HCT116 (cell line): ENCODE data around the gene ERLEC1. TPM values are rescaled to one million over a fixed set of nuclear protein-coding genes. Genes with fewer than 3 reads are reported as not detected.
"Not testable (repeated sequence)": the region's sequence is repeated elsewhere in the genome, so short reads cannot be mapped to it uniquely, and the experiment has no call there.

Experiments
- ATAC-seq: fragments of 200-7000 bp; cut with Tn5 transposase; 2 replicates; pipeline ENCODE4 v1.9.1; 2020; ENCODE audit warnings: mild to moderate bottlenecking, moderate library complexity
- BruUV-seq: library from RNA; stranded (reverse); fragments of 400-500 nt; replicated peaks from 2 replicates; lab custom pipeline; 2021; lab: Mats Ljungman, UMichigan
- CTCF ChIA-PET: fragments of 300-600 bp; sonication (Branson Sonifier 250); formaldehyde crosslinking; loops from one replicate; lab custom pipeline; 2021; ENCODE audit warnings: antibody characterized with exemption; lab: Charles Lee
- POLR2A ChIA-PET: fragments of 300-600, 350-600 bp; sonication (Branson Sonifier 250); formaldehyde crosslinking; loops from one replicate; lab custom pipeline; 2021; ENCODE audit warnings: antibody characterized with exemption; lab: Charles Lee
- RAD21 ChIA-PET, 2 experiments: fragments of 300-600 bp; sonication (Branson Sonifier 250); formaldehyde crosslinking; loops; one replicate each; lab custom pipeline; 2023; ENCODE audit warnings: low total read pairs in 2 of 2; ENCODE audit not compliant: uncharacterized antibody in 2 of 2, unreplicated experiment in 2 of 2, low non-redundant PET in 1 of 2; lab: Charles Lee
- DNase-seq: peaks from one replicate; pipeline ENCODE4 v3.0.0-alpha.2; 2010; ENCODE audit warnings: low read depth, low spot score
- H2AFZ ChIP-seq: fragments of 200-600 bp; shearing (Covaris generic), sonication (generic); 2 replicates; pipeline ENCODE4 v1.6.1; 2017; ENCODE audit warnings: low read depth, mixed run types, mixed read lengths, antibody characterized with exemption, low read length; ENCODE audit not compliant: poor library complexity, severe bottlenecking
- H3K27ac ChIP-seq: 2 replicates; pipeline ENCODE4 v1.5.1; 2012; ENCODE audit warnings: low read depth, low read length
- H3K27me3 ChIP-seq: fragments of 200-600 bp; sonication (generic); 2 replicates; pipeline ENCODE4 v1.6.1; 2016; ENCODE audit warnings: mixed run types, low read length, mixed read lengths; ENCODE audit not compliant: insufficient read depth
- H3K36me3 ChIP-seq, 2 experiments: fragments of 200-500 bp in 1 of 2; fragments of 200-600 bp in 1 of 2; sonication (Bioruptor generic) in 1 of 2; sonication (generic) in 1 of 2; 2 replicates each; pipeline versions ENCODE4 v1.5.1 to v1.6.1; 2014 to 2016; ENCODE audit warnings: low read length in 2 of 2, inconsistent platforms in 1 of 2, mixed read lengths in 1 of 2, mixed run types in 1 of 2; ENCODE audit not compliant: insufficient read depth in 2 of 2, control insufficient read depth in 1 of 2
- H3K4me1 ChIP-seq, 2 experiments: fragments of 200-600 bp in 1 of 2; sonication (generic) in 1 of 2; 2 replicates each; pipeline versions ENCODE4 v1.5.1 to v1.6.1; 2012 to 2017; ENCODE audit warnings: low read length in 2 of 2, inconsistent platforms in 1 of 2, mild to moderate bottlenecking in 1 of 2, mixed read lengths in 1 of 2, mixed run types in 1 of 2, moderate library complexity in 1 of 2; ENCODE audit not compliant: insufficient read depth in 2 of 2, control insufficient read depth in 1 of 2
- H3K4me2 ChIP-seq: fragments of 200-600 bp; sonication (generic); 2 replicates; pipeline ENCODE4 v1.6.1; 2017; ENCODE audit warnings: mixed run types, low read length, mixed read lengths
- H3K4me3 ChIP-seq, 2 experiments: fragments of 200-600 bp in 1 of 2; sonication (generic) in 1 of 2; replicated peaks in 1 of 2; 2 replicates each; pipeline ENCODE4 v1.5.1; 2011 to 2016; ENCODE audit warnings: low read length in 2 of 2, control low read depth in 1 of 2, low read depth in 1 of 2, mild to moderate bottlenecking in 1 of 2, mixed read lengths in 1 of 2, mixed run types in 1 of 2
- H3K79me2 ChIP-seq: fragments of 200-600 bp; sonication (generic); 2 replicates; pipeline ENCODE4 v1.6.1; 2017; ENCODE audit warnings: mild to moderate bottlenecking, mixed run types, low read length, moderate library complexity, mixed read lengths; ENCODE audit not compliant: insufficient read depth
- H3K9ac ChIP-seq: fragments of 200-600 bp; sonication (generic); 2 replicates; pipeline ENCODE4 v1.6.1; 2016; ENCODE audit warnings: low read length, mixed read lengths
- H3K9me2 ChIP-seq: fragments of 200-600 bp; sonication (generic), shearing (Covaris generic); 2 replicates; pipeline ENCODE4 v1.6.1; 2017; ENCODE audit warnings: mixed run types, mild to moderate bottlenecking, moderate library complexity; ENCODE audit not compliant: insufficient read depth
- H3K9me3 ChIP-seq, 2 experiments: fragments of 200-500 bp in 1 of 2; fragments of 200-600 bp in 1 of 2; sonication (Bioruptor generic) in 1 of 2; sonication (generic) in 1 of 2; 2 replicates each; pipeline ENCODE4 v1.6.1; 2014 to 2017; ENCODE audit warnings: low read length in 2 of 2, mixed read lengths in 2 of 2, inconsistent platforms in 1 of 2, low read depth in 1 of 2, mild to moderate bottlenecking in 1 of 2, mixed run types in 1 of 2, moderate library complexity in 1 of 2; ENCODE audit not compliant: control insufficient read depth in 1 of 2, insufficient read depth in 1 of 2
- H4K20me1 ChIP-seq: fragments of 200-600 bp; sonication (generic), shearing (Covaris generic); 2 replicates; pipeline ENCODE4 v1.6.1; 2017; ENCODE audit warnings: mixed run types, mild to moderate bottlenecking, moderate library complexity; ENCODE audit not compliant: insufficient read depth
- CBX3 ChIP-seq: IDR thresholded peaks from 2 replicates; pipeline ENCODE4 v1.6.1; 2012; ENCODE audit warnings: low read depth
- FOSL1 ChIP-seq: IDR thresholded peaks from 2 replicates; pipeline ENCODE4 v1.6.1; 2012; ENCODE audit warnings: low read depth
- RAD21 ChIP-seq: IDR thresholded peaks from 2 replicates; pipeline ENCODE4 v1.6.1; 2012; ENCODE audit warnings: low read depth, mild to moderate bottlenecking
- ZFX ChIP-seq: fragments of 450-650 bp; IDR thresholded peaks from 2 replicates; pipeline ENCODE4 v1.6.1; 2017
- intact Hi-C: fragments of 100-400 bp; cut with micrococcal nuclease; formaldehyde crosslinking; loops from 2 replicates; pipeline ENCODE4 v1.10.0; 2022
- total RNA-seq: library from RNA; stranded (reverse); gene quantifications from one replicate; pipeline ENCODE4 v1.2.1, GENCODE V29; 2021; ENCODE audit not compliant: unreplicated experiment
- TF ChIP-seq, protein P1 (sequence below): IDR thresholded peaks from 2 replicates; pipeline ENCODE4 v1.6.1; 2012
- TF ChIP-seq, protein P2 (sequence below), 3 experiments: fragments of 200-600 bp in 1 of 3; sonication (generic) in 1 of 3; IDR thresholded peaks in 2 of 3; conservative IDR thresholded peaks in 1 of 3; 2 replicates each; pipeline ENCODE4 v1.5.1; 2012 to 2017; ENCODE audit warnings: low read depth in 2 of 3, low read length in 2 of 3, antibody characterized with exemption in 1 of 3, borderline replicate concordance in 1 of 3, control low read depth in 1 of 3, mild to moderate bottlenecking in 1 of 3, mixed read lengths in 1 of 3, mixed run types in 1 of 3, moderate library complexity in 1 of 3; ENCODE audit not compliant: insufficient read depth in 1 of 3

ERLEC1 gene
- total RNA-seq, 1 experiment from 2014 or later = 26.9 TPM

DNA sequence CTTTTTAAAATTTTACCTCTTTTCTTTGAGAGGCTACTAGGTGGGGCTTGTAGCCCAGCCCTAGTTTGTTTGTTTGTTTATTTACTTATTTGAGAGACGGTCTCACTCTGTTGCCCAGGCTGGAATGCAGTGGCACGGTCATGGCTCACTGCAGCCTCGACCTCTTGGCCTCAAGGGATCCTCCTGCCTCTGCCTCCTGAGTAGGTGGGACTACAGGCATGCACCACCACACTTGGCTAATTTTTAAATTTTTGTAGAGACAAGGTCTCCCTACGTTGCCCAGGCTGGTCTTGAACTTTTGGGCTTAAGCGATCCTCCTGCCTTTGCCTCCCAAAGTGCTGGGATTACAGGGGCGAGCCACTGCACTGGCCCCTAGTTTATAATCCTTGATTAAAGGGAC, 35.0 kb downstream of the ERLEC1 start:
- TF ChIP-seq ZFX (no peak), CBX3 (no peak), FOSL1 (no peak)
- TF ChIP-seq, protein P1, sequence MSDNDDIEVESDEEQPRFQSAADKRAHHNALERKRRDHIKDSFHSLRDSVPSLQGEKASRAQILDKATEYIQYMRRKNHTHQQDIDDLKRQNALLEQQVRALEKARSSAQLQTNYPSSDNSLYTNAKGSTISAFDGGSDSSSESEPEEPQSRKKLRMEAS = no peak
- TF ChIP-seq, protein P2, sequence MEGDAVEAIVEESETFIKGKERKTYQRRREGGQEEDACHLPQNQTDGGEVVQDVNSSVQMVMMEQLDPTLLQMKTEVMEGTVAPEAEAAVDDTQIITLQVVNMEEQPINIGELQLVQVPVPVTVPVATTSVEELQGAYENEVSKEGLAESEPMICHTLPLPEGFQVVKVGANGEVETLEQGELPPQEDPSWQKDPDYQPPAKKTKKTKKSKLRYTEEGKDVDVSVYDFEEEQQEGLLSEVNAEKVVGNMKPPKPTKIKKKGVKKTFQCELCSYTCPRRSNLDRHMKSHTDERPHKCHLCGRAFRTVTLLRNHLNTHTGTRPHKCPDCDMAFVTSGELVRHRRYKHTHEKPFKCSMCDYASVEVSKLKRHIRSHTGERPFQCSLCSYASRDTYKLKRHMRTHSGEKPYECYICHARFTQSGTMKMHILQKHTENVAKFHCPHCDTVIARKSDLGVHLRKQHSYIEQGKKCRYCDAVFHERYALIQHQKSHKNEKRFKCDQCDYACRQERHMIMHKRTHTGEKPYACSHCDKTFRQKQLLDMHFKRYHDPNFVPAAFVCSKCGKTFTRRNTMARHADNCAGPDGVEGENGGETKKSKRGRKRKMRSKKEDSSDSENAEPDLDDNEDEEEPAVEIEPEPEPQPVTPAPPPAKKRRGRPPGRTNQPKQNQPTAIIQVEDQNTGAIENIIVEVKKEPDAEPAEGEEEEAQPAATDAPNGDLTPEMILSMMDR (IDR thresholded peaks at IDR 0.05 in 2 of 3, conservative IDR thresholded peaks at IDR 0.05 in 1 of 3; ENCODE audit: borderline replicate concordance in 1 of 3, insufficient read depth in 1 of 3, low read depth in 2 of 3, low read length in 2 of 3) = no peak
- TF ChIP-seq, all 23 proteins: peak for 0
- no peak overlapping the region for H3K4me3 ChIP-seq
- DNase-seq (no peak), ATAC-seq (no peak)
- no peaks in the 10 kb centered on the region for H3K9me3 ChIP-seq
- POLR2A ChIA-PET = no interaction called here
- no TSS peak for BruUV-seq
- no peaks in the 10 kb centered on the region; a peak in 1 of 4 replicates for H3K36me3 ChIP-seq
- RAD21 ChIA-PET = no interaction called here
- H3K27ac ChIP-seq = no peak overlapping the region
- no peaks in the 10 kb centered on the region for H3K9me2 ChIP-seq
- CTCF ChIA-PET = no interaction called here
- H3K4me2 ChIP-seq = no peak overlapping the region
- no peaks in the 10 kb centered on the region for H3K79me2 ChIP-seq
- H2AFZ ChIP-seq = no peak overlapping the region
- no peak overlapping the region for H3K9ac ChIP-seq
- no peaks in the 10 kb centered on the region for H3K4me1 ChIP-seq
- no peaks in the 10 kb centered on the region for H4K20me1 ChIP-seq
- intact Hi-C loops = no loop called here
- H3K27me3 ChIP-seq = no peaks in the 10 kb centered on the region

DNA sequence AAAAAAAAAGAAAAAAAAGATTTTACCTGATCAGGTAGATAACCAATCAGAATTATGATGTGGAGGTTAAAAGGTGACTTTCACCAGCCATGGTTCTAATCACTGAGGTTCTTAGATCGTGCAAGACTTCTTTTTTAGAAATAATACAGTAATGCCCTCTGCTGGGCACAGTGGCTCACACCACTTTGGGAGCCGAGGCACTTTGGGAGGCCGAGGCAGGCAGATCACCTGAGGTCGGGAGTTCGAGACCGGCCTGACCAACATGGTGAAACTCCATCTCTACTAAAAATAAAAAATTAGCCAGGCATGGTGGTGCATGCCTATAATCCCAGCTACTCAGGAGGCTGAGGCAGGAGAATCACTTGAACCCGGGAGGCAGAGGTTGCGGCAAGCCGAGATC, 36.8 kb downstream of the ERLEC1 start:
- BruUV-seq, H3K4me1 ChIP-seq, H2AFZ ChIP-seq, H3K4me3 ChIP-seq, H4K20me1 ChIP-seq: not testable (repeated sequence)
- ATAC-seq = peak; percentile 89
- TF ChIP-seq, protein P2 (IDR thresholded peaks at IDR 0.05 in 2 of 3, conservative IDR thresholded peaks at IDR 0.05 in 1 of 3; ENCODE audit: borderline replicate concordance in 1 of 3, insufficient read depth in 1 of 3, low read depth in 2 of 3, low read length in 2 of 3) = peak; percentile 21 to 46 (median 45); a peak in 4 of 6 replicates
- peak; percentile 58 for TF ChIP-seq RAD21
- TF ChIP-seq, all 23 proteins: peak for 2; not testable (repeated sequence) for 21
- H3K9ac ChIP-seq, CTCF ChIA-PET, H3K36me3 ChIP-seq, H3K9me3 ChIP-seq, intact Hi-C loops, RAD21 ChIA-PET, H3K9me2 ChIP-seq, POLR2A ChIA-PET, H3K27ac ChIP-seq, H3K4me2 ChIP-seq, H3K79me2 ChIP-seq, H3K27me3 ChIP-seq: not testable (repeated sequence)
- DNase-seq = peak; percentile 28
